ENCODE results near the gene CWC25. TPM values are rescaled to one million over a fixed set of nuclear protein-coding genes. Genes with fewer than 3 reads are reported as not detected.

CWC25 gene
- 20.9 to 31.1 TPM (median 21.2 TPM) in 5 replicates for total RNA-seq (2022; extraction: Qiagen RNA extraction; ENCODE audit: low read depth)

DNA sequence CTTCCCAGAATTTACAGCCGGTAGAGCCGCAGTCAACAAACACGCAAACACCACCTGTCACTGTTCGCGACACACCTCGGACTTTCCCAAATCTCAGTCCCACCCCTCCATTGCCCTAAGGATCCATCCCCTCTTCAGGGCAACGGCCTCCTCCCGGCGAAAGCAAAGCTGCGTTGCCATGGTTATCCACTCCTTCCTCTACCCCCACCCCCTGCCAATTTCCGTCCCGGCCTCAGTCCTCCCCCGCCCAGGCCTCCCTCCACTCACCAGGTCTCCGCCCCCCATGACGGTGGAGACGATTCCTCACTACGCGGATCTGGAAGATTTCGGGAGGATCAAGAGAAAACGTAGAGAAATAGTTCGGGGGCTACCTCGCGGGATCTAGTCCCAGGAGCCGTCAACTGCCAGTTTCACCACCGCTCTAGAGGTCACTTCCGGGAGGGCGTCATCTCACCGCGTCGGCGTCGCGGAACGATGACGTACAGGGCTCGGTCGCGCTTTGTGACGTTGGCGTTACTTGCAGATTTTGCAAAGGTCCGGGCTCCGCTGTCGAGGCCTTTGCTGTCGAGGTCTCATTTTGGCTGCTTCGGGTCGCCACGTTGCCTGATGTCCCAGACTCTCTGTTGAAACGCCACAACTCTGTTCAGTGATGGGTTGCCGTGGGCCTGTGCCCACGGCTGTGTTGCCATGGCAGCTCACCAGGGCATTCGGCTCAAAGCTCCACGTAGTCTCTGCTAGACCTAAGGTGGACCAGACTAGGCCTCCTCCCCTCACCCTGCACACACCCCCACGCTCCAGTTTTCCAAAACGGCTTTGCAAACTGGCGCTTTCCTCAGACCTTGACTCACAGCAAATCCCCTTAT is at the start of gene CWC25:
Gene CWC25, minus strand, starts transcription at position 423 of the 863 bp plus-strand sequence. Its CDS starts 138 bp downstream, at position 285.

DNA sequence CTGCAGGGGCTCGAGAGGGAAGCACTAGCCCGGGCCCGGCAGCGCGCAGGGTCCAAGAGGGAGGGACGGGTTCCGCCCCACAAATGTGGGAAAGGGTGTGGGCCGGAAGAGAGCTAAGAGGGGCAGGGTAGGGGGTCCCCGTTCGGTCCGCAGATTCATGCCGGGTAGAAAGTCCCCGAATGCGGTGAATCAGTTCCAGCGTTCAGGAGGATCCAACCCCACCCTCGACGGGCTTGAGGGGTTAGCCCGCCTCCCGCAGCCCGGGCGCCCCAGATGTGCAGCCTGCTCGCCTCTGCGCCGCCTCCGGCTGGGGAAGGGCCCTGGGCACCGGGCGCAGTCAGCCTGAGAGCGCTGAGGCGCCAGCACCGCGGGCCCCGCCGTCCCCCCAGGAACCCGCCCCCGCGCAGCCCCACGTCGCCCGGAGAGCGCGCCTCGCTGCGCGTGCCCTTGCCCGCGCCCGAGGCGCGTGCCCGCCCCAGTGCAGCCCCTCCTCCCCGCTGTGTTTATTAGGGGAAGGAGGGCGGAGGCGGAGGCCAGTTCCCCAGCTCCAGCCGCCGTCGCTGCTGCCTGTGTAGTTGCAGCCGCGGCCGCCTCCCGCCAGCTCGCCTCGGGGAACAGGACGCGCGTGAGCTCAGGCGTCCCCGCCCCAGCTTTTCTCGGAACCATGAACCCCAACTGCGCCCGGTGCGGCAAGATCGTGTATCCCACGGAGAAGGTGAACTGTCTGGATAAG is 44.6 kb upstream of the CWC25 start, which contains the start of gene LASP1:
Gene LASP1, plus strand, starts transcription at position 533 of the 733 bp plus-strand sequence. Its CDS starts 132 bp downstream, at position 665.

DNA sequence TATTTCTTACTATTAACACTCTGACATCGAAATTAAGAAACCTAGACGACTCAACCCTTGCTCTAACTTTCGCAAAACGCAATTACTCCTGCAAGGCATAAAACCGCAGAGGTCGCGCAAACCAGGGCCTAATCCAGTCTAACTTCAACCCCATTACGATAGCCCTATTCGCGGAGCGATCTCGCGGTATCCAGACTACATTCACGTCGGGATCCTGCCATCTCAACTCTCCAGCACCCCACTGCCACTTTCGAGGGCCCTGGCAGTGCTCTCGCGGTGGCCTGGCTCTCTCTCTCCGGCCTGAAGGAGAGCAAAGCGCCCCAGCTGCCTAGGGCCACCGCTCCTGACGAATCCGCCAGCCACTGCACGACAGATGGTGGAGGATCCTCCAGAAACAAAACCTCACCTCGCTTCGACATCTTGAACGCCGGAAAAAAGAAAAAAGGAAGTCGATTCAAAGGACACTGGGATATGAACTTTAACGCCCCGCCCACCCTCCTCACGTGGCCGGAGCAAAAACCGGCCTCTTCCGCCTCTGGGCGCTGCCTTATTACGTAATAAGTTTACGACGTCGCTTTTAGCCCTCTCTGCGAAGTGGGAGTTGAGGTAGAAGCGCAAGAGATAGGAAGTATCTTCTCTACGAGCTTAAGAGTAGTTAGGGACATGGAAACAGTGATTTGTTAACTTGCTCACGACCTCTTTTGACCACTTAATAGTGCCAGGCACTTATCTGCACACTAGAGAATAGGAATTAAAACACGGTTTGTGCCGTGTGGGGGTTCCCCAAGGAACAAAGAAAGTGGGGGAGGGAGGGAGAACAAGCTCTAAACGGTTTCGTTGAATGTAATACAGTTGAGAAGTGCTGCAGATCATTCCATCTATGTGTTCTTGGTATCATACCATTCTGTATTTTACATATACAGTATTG is 28.4 kb upstream of the CWC25 start, which contains the start of gene RPL23:
Gene RPL23, minus strand, starts transcription at position 430 of the 928 bp plus-strand sequence. Its CDS starts 11 bp downstream, at position 419.

DNA sequence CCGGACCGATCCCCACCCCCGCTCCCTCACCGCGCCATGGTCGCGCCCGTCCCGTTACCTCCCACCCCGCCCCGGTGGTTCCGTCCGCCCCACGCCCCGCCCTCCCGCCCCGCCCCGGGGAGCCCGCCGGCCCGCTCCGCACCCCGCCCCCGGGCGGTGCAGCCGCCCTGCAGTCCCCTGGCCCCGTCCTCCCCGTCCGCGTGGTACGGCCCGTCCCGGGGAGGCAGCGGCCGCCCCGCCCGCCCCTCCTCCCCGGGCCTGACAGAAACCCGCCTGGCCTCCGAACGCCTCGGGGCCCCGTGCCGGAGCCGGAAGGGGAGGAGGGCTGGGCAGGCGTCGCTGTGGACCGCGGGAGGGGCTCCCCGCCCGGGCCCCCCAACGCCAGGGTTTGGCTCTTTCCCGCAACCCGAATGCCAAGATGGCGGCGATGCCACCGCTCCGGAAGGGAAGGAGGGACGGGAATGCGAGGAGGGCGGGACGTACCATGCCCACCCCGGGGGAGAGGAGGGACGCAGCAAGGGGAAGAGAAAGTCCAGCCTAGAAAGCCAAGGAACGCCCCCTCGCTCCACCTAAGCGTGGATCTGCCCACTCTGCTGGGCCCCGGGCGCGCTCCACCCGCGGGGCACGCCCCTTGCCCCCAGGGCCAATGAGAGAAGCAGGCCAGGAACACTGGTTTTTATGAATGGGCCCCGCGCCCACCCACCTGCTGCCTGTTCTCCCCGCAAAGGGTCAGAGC is 25.5 kb downstream of the CWC25 start, which contains the start of gene PIP4K2B:
Gene PIP4K2B, minus strand, starts transcription at position 56 of the 736 bp plus-strand sequence. CDS start 132 bp downstream, outside the sequence.

DNA sequence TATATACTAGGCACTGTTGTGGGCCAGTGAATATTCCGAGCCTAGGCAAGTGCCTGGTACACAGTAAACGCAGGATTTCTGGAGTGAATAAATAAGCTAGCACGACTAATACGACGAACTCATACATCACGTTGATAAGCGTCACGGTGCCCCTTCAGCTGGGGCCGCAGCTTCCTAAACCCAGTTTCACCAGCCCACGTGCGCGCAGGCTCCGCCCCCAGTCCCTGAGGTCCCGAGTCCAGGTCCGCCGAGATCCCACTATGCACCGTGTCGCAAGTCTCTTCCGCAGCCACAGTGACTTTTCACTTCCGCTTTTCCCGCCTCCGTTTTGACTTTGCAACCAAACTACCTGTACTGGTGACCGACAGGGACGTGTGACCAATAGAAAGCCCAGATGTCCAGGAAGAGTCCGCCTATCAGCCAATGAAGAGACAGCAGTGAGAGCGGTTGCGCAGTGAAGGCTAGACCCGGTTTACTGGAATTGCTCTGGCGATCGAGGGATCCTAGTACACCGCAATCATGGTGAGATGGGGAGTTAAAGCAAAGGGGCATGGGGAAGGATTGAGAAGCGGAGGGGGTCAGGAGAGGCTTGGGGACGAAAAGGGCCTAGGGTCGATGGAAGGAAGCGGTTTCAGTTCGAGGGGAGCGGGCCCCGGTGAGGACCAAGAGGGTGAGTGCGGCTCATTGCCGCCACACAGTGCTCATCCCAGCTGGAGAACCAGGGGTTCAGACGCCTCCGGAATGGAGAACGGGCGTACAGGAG is 72.6 kb downstream of the CWC25 start, which contains the start of gene PSMB3:
Gene PSMB3, plus strand, starts transcription at position 434 of the 763 bp plus-strand sequence. Its CDS starts 86 bp downstream, at position 520.

Other genes starting within 250 kb of the CWC25 start
- 0.84 to 4.3 TPM (median 2.4 TPM) in 5 replicates for gene SRCIN1, start 219.4 kb downstream of the CWC25 start, total RNA-seq (2022; extraction: Qiagen RNA extraction; ENCODE audit: low read depth)
- 10.9 to 15.5 TPM (median 13.1 TPM) in 5 replicates for gene EPOP, start 150.4 kb downstream of the CWC25 start, total RNA-seq (2022; extraction: Qiagen RNA extraction; ENCODE audit: low read depth)
- gene MLLT6, start 120.0 kb downstream of the CWC25 start, total RNA-seq (2022; extraction: Qiagen RNA extraction; ENCODE audit: low read depth), result 18.0 to 37.0 TPM (median 33.1 TPM) in 5 replicates
- 50.8 to 89.6 TPM (median 85.2 TPM) in 5 replicates for gene CISD3, start 95.0 kb downstream of the CWC25 start, total RNA-seq (2022; extraction: Qiagen RNA extraction; ENCODE audit: low read depth)
- gene PCGF2, start 77.0 kb downstream of the CWC25 start, total RNA-seq (2022; extraction: Qiagen RNA extraction; ENCODE audit: low read depth), result 33.0 to 67.7 TPM (median 64.3 TPM) in 5 replicates
- gene PSMB3, start 72.6 kb downstream of the CWC25 start, total RNA-seq (2022; extraction: Qiagen RNA extraction; ENCODE audit: low read depth), result 318 to 508 TPM (median 418 TPM) in 5 replicates
- gene PIP4K2B, start 25.8 kb downstream of the CWC25 start, total RNA-seq (2022; extraction: Qiagen RNA extraction; ENCODE audit: low read depth), result 33.4 to 50.7 TPM (median 44.7 TPM) in 5 replicates
- 2,424 to 2,901 TPM (median 2,516 TPM) in 5 replicates for gene RPL23, start 28.4 kb upstream of the CWC25 start, total RNA-seq (2022; extraction: Qiagen RNA extraction; ENCODE audit: low read depth)
- gene LASP1, start 44.7 kb upstream of the CWC25 start, total RNA-seq (2022; extraction: Qiagen RNA extraction; ENCODE audit: low read depth), result 227 to 289 TPM (median 271 TPM) in 5 replicates
- not detected in 5 replicates for gene FBXO47, start 142.1 kb upstream of the CWC25 start, total RNA-seq (2022; extraction: Qiagen RNA extraction; ENCODE audit: low read depth)